PC-9 (cell line): Measurements from ENCODE around the gene ERI3. TPM values are rescaled to one million over a fixed set of nuclear protein-coding genes. Genes with fewer than 3 reads are reported as not detected.

ENCODE experiments used
- BruUV-seq: library from RNA; stranded (reverse); fragments of 400-500 nt; replicated peaks from 2 replicates; lab custom pipeline; 2021; lab: Mats Ljungman, UMichigan
- CTCF ChIA-PET: fragments of 300-600 bp; sonication (Branson Sonifier 250); formaldehyde crosslinking; loops from one replicate; lab custom pipeline; 2022; ENCODE audit warnings: antibody characterized with exemption; lab: Charles Lee
- POLR2A ChIA-PET: fragments of 300-600 bp; sonication (Branson Sonifier 250); formaldehyde crosslinking; loops from one replicate; lab custom pipeline; 2022; ENCODE audit warnings: antibody characterized with exemption; ENCODE audit not compliant: unreplicated experiment; lab: Charles Lee
- DNase-seq, 2 experiments: peaks; one replicate each; pipeline versions ENCODE4 v3.0.0 to v3.0.0-alpha.2; 2015 to 2022; ENCODE audit warnings: mixed read lengths in 1 of 2
- H2AFZ ChIP-seq: fragments of 200-600 bp; sonication (generic); 2 replicates; pipeline ENCODE4 v1.8.1; 2017; ENCODE audit warnings: antibody characterized with exemption
- H3F3A ChIP-seq: fragments of 200-600 bp; sonication (generic); 2 replicates; pipeline ENCODE4 v1.8.1; 2017; ENCODE audit warnings: antibody characterized with exemption, mild to moderate bottlenecking, low read depth; ENCODE audit not compliant: insufficient read depth
- H3K27ac ChIP-seq: fragments of 200-600 bp; sonication (generic); 2 replicates; pipeline ENCODE4 v1.6.1; 2016; ENCODE audit warnings: mixed run types
- H3K27me3 ChIP-seq: fragments of 200-600 bp; sonication (generic); 2 replicates; pipeline ENCODE4 v1.6.1; 2016; ENCODE audit warnings: low read depth, mixed run types; ENCODE audit not compliant: insufficient read depth
- H3K36me3 ChIP-seq: fragments of 200-600 bp; sonication (generic); 2 replicates; pipeline ENCODE4 v1.6.1; 2016; ENCODE audit warnings: low read depth, mixed run types
- H3K4me1 ChIP-seq: fragments of 200-600 bp; sonication (generic); replicated peaks from 2 replicates; pipeline ENCODE4 v1.6.1; 2016; ENCODE audit warnings: mixed run types; ENCODE audit not compliant: insufficient read depth
- H3K4me2 ChIP-seq: fragments of 200-600 bp; sonication (generic); 2 replicates; pipeline ENCODE4 v1.6.1; 2017; ENCODE audit warnings: mixed run types
- H3K4me3 ChIP-seq: fragments of 200-600 bp; sonication (generic); 2 replicates; pipeline ENCODE4 v1.6.1; 2016; ENCODE audit warnings: mixed run types
- H3K79me2 ChIP-seq: fragments of 200-600 bp; sonication (generic); 2 replicates; pipeline ENCODE4 v1.6.1; 2017; ENCODE audit warnings: low read depth, mixed run types
- H3K9me2 ChIP-seq: fragments of 200-600 bp; sonication (generic); 2 replicates; pipeline ENCODE4 v1.8.1; 2017; ENCODE audit warnings: mild to moderate bottlenecking; ENCODE audit not compliant: insufficient read depth
- H3K9me3 ChIP-seq: fragments of 200-600 bp; sonication (generic); 2 replicates; pipeline ENCODE4 v1.8.1; 2016; ENCODE audit warnings: low read depth; ENCODE audit not compliant: insufficient read depth
- H4K20me1 ChIP-seq: fragments of 200-600 bp; sonication (generic); 2 replicates; pipeline ENCODE4 v1.8.1; 2017; ENCODE audit not compliant: insufficient read depth
- CTCF ChIP-seq: fragments of 200-600 bp; sonication (generic); conservative IDR thresholded peaks from 2 replicates; pipeline ENCODE4 v1.6.1; 2017; ENCODE audit warnings: mixed run types, antibody characterized with exemption, mild to moderate bottlenecking, moderate library complexity
- EZH2 ChIP-seq: fragments of 200-600 bp; sonication (generic); IDR thresholded peaks from 2 replicates; pipeline ENCODE4 v1.8.0; 2017; ENCODE audit warnings: antibody characterized with exemption, low read depth
- intact Hi-C: fragments of 100-400 bp; cut with micrococcal nuclease; formaldehyde crosslinking; loops from one replicate; pipeline ENCODE4 v1.10.0; 2022; ENCODE audit not compliant: unreplicated experiment
- total RNA-seq: library from RNA; stranded (reverse); gene quantifications from 2 replicates; pipeline ENCODE4 v1.2.3, GENCODE V29; 2021

Gene ERI3
- total RNA-seq, 1 experiment from 2014 or later, result 120 TPM

- H3K27me3 ChIP-seq, result no peaks in the 10 kb centered on the region
- intact Hi-C loops, result no loop called here
- H3K9me3 ChIP-seq, result no peaks in the 10 kb centered on the region
- no peak for TF ChIP-seq CTCF
- TF ChIP-seq EZH2, result no peak
- H3K4me3 ChIP-seq, result no peak overlapping the region
- POLR2A ChIA-PET, result no interaction called here
- CTCF ChIA-PET, result no interaction called here
- no peak overlapping the region for H3K27ac ChIP-seq
- peaks cover 15% of the 10 kb centered on the region; the same call in 1 of the 2 replicates for H3K36me3 ChIP-seq
- BruUV-seq, result no TSS peak
- no peaks in the 10 kb centered on the region for H3F3A ChIP-seq
- no peak for DNase-seq
- H3K4me2 ChIP-seq, result no peak overlapping the region
- no peak overlapping the region for H2AFZ ChIP-seq
- H3K9me2 ChIP-seq, result no peaks in the 10 kb centered on the region
- H3K4me1 ChIP-seq, result no peaks in the 10 kb centered on the region
- no peaks in the 10 kb centered on the region for H4K20me1 ChIP-seq
- H3K79me2 ChIP-seq, result no peaks in the 10 kb centered on the region
Measured at GRCh38 chr1:44300852-44301251, 54.2 kb downstream of the ERI3 start.

GRCh38 chr1:44297695-44298400, 57.2 kb downstream of the ERI3 start:
- Histone ChIP-seq H3K27me3 (no peaks in the 10 kb centered on the region), H3K27ac (no peak overlapping the region), H3K4me1 (no peaks in the 10 kb centered on the region), H3K4me2 (no peak overlapping the region), H4K20me1 (no peaks in the 10 kb centered on the region), H3K36me3 (peaks cover 17% of the 10 kb centered on the region; the same call in 1 of the 2 replicates), H3K9me2 (no peaks in the 10 kb centered on the region), H2AFZ (no peak overlapping the region), H3K9me3 (no peaks in the 10 kb centered on the region), H3K4me3 (no peak overlapping the region), H3K79me2 (no peaks in the 10 kb centered on the region), H3F3A (no peaks in the 10 kb centered on the region)
- BruUV-seq, result no TSS peak
- intact Hi-C loops, result no loop called here
- TF ChIP-seq EZH2 (no peak), CTCF (no peak)
- CTCF ChIA-PET, result no interaction called here
- POLR2A ChIA-PET, result no interaction called here
- no peak for DNase-seq

- POLR2A ChIA-PET, result no interaction called here
- Histone ChIP-seq H2AFZ (no peak overlapping the region), H3K27me3 (no peaks in the 10 kb centered on the region), H3K9me2 (no peaks in the 10 kb centered on the region), H3K4me2 (no peak overlapping the region), H3K36me3 (peaks cover 15% of the 10 kb centered on the region; the same call in 1 of the 2 replicates), H3K27ac (no peak overlapping the region), H3K4me1 (no peaks in the 10 kb centered on the region), H4K20me1 (no peaks in the 10 kb centered on the region; the same call in 1 of the 2 replicates), H3K4me3 (no peak overlapping the region), H3K9me3 (no peaks in the 10 kb centered on the region), H3K79me2 (no peaks in the 10 kb centered on the region), H3F3A (no peaks in the 10 kb centered on the region)
- BruUV-seq, result no TSS peak
- intact Hi-C loops, result no loop called here
- TF ChIP-seq CTCF, result no peak
- no peak for TF ChIP-seq EZH2
- no peak for DNase-seq
- CTCF ChIA-PET, result no interaction called here
Measured at GRCh38 chr1:44296806-44297205, 58.3 kb downstream of the ERI3 start.
